ENCODE results near the gene PGA5.
"Not testable (repeated sequence)": the region's sequence is repeated elsewhere in the genome, so short reads cannot be mapped to it uniquely, and the experiment has no call there.

Gene PGA5

DNA sequence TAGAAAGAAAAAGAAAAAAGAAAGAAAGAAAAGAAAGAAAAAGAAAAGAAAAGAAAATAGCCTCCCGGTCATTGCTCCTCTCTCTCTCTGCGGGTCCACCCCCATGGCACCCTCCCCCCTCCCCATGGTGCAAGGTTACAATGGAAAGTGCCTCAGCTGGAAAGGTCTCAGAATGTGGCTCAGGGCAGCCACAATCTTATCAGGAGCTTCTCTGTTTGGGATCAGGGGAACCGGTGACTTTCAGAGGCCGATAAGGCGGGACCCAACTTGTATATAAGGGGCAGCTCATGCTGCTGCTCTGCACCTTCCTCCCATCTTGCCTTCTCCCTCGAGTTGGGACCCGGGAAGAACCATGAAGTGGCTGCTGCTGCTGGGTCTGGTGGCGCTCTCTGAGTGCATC lies at the start of gene PGA5:
Gene PGA5, plus strand, starts transcription at position 301 of the 400 bp plus-strand sequence. Its CDS starts 52 bp downstream, at position 353.
- not testable (repeated sequence) for DNase-seq (ENCODE audit: low spot score); H3K27ac ChIP-seq; H3K4me3 ChIP-seq

- H3K4me3 ChIP-seq = no peak overlapping the region
- DNase-seq (ENCODE audit: low spot score) = no peak
- no peak overlapping the region for H3K27ac ChIP-seq
- TF ChIP-seq, protein P1, sequence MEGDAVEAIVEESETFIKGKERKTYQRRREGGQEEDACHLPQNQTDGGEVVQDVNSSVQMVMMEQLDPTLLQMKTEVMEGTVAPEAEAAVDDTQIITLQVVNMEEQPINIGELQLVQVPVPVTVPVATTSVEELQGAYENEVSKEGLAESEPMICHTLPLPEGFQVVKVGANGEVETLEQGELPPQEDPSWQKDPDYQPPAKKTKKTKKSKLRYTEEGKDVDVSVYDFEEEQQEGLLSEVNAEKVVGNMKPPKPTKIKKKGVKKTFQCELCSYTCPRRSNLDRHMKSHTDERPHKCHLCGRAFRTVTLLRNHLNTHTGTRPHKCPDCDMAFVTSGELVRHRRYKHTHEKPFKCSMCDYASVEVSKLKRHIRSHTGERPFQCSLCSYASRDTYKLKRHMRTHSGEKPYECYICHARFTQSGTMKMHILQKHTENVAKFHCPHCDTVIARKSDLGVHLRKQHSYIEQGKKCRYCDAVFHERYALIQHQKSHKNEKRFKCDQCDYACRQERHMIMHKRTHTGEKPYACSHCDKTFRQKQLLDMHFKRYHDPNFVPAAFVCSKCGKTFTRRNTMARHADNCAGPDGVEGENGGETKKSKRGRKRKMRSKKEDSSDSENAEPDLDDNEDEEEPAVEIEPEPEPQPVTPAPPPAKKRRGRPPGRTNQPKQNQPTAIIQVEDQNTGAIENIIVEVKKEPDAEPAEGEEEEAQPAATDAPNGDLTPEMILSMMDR (IDR thresholded peaks at IDR 0.05) = no peak
Observed at GRCh38 chr11:61193596-61193995, 47.4 kb upstream of the PGA5 start.

DNA sequence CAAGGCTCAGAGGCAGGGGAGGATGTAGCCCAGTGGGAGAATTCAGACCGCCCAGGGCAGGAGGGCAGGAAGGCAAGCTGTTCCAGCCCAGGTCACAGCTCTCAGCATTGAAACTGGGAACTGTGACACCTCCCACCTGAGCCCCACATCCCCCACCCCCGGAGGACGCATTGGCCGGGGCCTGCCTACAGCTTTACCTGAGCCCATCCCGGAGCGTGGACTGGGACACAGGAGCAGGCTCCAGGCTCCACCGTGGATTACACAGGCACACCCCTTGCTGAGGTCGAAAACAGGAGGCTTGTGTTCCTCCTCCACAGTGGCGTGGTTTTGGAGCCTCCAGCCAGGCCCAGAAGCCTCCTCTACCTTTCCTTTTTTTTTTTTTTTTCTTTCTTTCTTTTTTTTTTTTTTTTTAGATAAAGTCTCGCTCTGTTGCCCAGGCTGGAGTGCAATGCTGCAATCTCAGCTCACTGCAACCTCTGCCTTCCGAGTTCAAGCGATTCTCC lies 46.8 kb upstream of the PGA5 start:
- TF ChIP-seq, protein P1 (IDR thresholded peaks at IDR 0.05) = no peak
- H3K4me3 ChIP-seq = no peak overlapping the region
- no peak overlapping the region for H3K27ac ChIP-seq
- DNase-seq (ENCODE audit: low spot score) = no peak

DNA sequence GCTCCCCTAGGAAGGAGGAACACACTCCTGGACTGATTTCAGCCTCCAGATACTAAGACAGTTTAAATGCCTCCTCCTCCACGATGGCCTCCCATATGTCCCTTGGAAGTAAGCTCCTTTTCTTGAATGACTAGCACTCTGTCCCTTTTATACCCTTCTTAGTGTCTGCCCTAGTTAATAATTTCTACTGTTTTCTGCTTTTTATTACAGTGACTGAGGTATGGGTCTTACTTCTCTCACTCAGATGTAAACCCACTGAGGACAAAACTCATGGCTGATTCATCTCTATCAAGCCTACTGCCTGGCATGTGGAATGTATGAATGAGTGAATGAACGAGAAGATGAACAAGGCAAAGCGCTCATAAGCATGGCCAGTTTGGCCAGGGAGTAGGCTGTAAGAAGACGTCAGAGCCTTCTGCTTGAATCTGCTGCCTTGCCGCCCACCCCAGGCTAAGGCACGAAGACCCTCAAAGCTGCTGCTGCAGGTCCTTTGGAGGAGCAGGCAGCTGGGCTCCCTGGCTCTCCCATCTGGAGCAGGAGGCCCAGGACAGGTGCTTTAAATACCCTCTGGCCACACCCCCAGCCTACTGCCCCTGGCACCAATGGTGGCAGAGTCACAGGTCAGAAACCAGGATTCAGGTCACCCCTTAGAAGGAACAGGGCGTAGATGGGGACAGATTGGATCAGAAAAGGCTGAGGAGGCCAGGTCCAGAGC lies 45.8 kb upstream of the PGA5 start:
- no peak for DNase-seq (ENCODE audit: low spot score)
- no peak overlapping the region for H3K4me3 ChIP-seq
- no peak overlapping the region for H3K27ac ChIP-seq
- TF ChIP-seq, protein P1 (IDR thresholded peaks at IDR 0.05) = no peak

DNA sequence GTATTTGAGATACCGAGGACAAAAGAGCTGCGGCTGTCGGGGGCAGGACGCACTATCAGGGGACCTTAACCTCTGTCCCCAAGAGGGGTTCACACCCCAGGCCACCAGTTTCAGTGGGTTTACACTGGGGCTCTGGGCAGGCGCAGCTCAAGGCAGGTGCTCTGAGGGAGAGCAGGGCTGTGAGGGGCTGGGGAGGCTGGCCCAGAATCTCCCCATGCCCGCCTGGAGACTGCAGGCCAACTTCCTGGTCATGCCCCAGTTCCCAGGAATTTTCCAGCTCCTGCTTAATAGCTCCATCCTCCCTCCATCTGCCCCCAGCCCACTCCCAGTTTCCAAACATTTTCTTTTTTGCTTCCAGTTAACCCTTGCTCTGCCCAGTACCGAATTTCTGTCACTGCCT lies 45.3 kb upstream of the PGA5 start:
- DNase-seq (ENCODE audit: low spot score) = no peak
- TF ChIP-seq, protein P1 (IDR thresholded peaks at IDR 0.05) = no peak

GRCh38 chr11:61198361-61198760 lies 42.6 kb upstream of the PGA5 start:
- no peak for DNase-seq (ENCODE audit: low spot score)
- Histone ChIP-seq H3K4me3 (no peak overlapping the region), H3K27ac (no peak overlapping the region)
- TF ChIP-seq, protein P1 (IDR thresholded peaks at IDR 0.05) = no peak

More for the DNA sequence above, 45.3 kb upstream of the PGA5 start:
- Histone ChIP-seq H3K27ac (no peak overlapping the region), H3K4me3 (no peak overlapping the region)

DNA sequence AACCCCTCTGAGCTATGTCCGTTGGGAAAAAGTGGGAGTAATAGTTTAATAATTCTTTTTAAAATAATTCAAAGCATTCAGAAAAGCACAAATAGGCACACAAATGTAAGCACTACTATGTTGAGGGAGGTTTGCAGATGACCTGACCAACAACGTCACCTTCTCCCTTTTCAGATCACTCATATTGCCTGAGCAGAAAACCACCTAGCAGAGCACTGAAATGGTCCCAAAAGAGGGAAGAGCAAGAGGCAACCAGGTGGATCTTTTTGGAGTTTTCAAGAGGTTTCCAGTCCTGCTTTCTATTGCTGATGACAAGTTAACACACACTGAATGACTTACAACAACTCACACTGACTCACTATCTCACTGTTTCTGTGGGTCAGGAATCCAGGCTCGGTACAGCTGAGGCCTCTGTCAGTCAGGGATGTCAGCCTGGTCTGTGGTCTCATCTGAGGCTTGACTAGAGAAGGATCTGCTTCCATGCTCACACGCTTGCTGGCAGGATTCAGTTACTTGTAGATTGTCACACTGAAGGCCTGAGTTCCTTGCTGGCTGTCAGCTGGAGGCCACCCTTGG lies 41.9 kb upstream of the PGA5 start:
- DNase-seq (ENCODE audit: low spot score) = no peak
- Histone ChIP-seq H3K4me3 (no peak overlapping the region), H3K27ac (no peak overlapping the region)
- TF ChIP-seq, protein P1 (IDR thresholded peaks at IDR 0.05) = no peak

All from coronary artery (tissue), 2 donors.